Chondrocyte (in vitro differentiated cells): Measurements from ENCODE around the gene CES2. TPM values are rescaled to one million over a fixed set of nuclear protein-coding genes. Genes with fewer than 3 reads are reported as not detected.
"Not testable (repeated sequence)": the region's sequence is repeated elsewhere in the genome, so short reads cannot be mapped to it uniquely, and the experiment has no call there.

ENCODE experiments used
- DNase-seq: peaks from one replicate; pipeline ENCODE4 v3.0.0; 2021; ENCODE audit warnings: mixed read lengths, low spot score
- H3K27ac Mint-ChIP-seq: one replicate; pipeline ENCODE4 v1.8.0; 2021; ENCODE audit warnings: mild to moderate bottlenecking, moderate library complexity, mixed read lengths; ENCODE audit not compliant: unreplicated experiment
- H3K27me3 Mint-ChIP-seq: 2 replicates; pipeline ENCODE4 v1.8.0; 2021; ENCODE audit warnings: low read depth, mixed read lengths
- H3K36me3 Mint-ChIP-seq: 2 replicates; pipeline ENCODE4 v1.8.0; 2021; ENCODE audit warnings: low read depth, mixed read lengths
- H3K4me1 Mint-ChIP-seq: 2 replicates; pipeline ENCODE4 v1.8.0; 2021; ENCODE audit warnings: low read depth, mild to moderate bottlenecking, mixed read lengths
- H3K4me3 Mint-ChIP-seq: one replicate; pipeline ENCODE4 v1.8.0; 2021; ENCODE audit warnings: mild to moderate bottlenecking, moderate library complexity, mixed read lengths; ENCODE audit not compliant: unreplicated experiment
- H3K9me3 Mint-ChIP-seq: 2 replicates; pipeline ENCODE4 v1.8.0; 2021; ENCODE audit warnings: low read depth, mixed read lengths
- total RNA-seq: library from RNA; stranded (reverse); gene quantifications from 3 replicates; pipeline ENCODE4 v1.2.1, GENCODE V29; 2021
- TF ChIP-seq, protein P1 (sequence below): fragments of 200-600 bp; sonication (generic); IDR thresholded peaks from 2 replicates; pipeline ENCODE4 v1.5.0; 2021; ENCODE audit warnings: antibody characterized with exemption, mild to moderate bottlenecking, moderate library complexity

Gene CES2
- total RNA-seq, 1 donor from 2014 or later = 26.0 TPM

GRCh38 chr16:66964049-66964448, 28.7 kb downstream of the CES2 start:
- H3K4me1 Mint-ChIP-seq = no peaks in the 10 kb centered on the region
- DNase-seq = no peak
- no peak overlapping the region for H3K27ac Mint-ChIP-seq
- H3K27me3 Mint-ChIP-seq = peaks cover 26% of the 10 kb centered on the region
- H3K36me3 Mint-ChIP-seq = no peaks in the 10 kb centered on the region
- no peaks in the 10 kb centered on the region for H3K9me3 Mint-ChIP-seq
- TF ChIP-seq, protein P1, sequence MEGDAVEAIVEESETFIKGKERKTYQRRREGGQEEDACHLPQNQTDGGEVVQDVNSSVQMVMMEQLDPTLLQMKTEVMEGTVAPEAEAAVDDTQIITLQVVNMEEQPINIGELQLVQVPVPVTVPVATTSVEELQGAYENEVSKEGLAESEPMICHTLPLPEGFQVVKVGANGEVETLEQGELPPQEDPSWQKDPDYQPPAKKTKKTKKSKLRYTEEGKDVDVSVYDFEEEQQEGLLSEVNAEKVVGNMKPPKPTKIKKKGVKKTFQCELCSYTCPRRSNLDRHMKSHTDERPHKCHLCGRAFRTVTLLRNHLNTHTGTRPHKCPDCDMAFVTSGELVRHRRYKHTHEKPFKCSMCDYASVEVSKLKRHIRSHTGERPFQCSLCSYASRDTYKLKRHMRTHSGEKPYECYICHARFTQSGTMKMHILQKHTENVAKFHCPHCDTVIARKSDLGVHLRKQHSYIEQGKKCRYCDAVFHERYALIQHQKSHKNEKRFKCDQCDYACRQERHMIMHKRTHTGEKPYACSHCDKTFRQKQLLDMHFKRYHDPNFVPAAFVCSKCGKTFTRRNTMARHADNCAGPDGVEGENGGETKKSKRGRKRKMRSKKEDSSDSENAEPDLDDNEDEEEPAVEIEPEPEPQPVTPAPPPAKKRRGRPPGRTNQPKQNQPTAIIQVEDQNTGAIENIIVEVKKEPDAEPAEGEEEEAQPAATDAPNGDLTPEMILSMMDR = no peak
- H3K4me3 Mint-ChIP-seq = no peak overlapping the region

DNA sequence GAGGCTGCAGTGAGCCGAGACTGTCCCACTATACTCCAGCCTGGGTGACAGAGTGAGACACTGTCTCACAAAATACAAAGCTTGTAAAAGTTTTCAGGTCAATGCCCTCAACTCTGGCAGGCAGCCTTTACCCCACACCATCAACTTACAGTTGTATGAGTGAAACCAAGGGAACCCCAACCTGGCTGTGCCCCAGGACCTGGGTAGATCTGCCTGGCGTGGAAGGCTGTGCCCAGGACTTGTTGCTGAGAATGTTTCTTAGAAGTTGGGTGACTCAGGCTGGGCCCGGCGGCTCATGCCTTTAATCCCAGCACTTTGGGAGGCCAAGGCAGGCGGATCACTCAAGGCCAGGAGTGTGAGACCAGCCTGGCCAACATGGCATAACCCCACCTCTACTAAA, 33.5 kb downstream of the CES2 start:
- no peaks in the 10 kb centered on the region for H3K36me3 Mint-ChIP-seq
- no peaks in the 10 kb centered on the region for H3K4me1 Mint-ChIP-seq
- TF ChIP-seq, protein P1 = no peak
- no peaks in the 10 kb centered on the region for H3K9me3 Mint-ChIP-seq
- no peak overlapping the region for H3K4me3 Mint-ChIP-seq
- no peak for DNase-seq
- peaks cover 27% of the 10 kb centered on the region for H3K27me3 Mint-ChIP-seq
- H3K27ac Mint-ChIP-seq = no peak overlapping the region

DNA sequence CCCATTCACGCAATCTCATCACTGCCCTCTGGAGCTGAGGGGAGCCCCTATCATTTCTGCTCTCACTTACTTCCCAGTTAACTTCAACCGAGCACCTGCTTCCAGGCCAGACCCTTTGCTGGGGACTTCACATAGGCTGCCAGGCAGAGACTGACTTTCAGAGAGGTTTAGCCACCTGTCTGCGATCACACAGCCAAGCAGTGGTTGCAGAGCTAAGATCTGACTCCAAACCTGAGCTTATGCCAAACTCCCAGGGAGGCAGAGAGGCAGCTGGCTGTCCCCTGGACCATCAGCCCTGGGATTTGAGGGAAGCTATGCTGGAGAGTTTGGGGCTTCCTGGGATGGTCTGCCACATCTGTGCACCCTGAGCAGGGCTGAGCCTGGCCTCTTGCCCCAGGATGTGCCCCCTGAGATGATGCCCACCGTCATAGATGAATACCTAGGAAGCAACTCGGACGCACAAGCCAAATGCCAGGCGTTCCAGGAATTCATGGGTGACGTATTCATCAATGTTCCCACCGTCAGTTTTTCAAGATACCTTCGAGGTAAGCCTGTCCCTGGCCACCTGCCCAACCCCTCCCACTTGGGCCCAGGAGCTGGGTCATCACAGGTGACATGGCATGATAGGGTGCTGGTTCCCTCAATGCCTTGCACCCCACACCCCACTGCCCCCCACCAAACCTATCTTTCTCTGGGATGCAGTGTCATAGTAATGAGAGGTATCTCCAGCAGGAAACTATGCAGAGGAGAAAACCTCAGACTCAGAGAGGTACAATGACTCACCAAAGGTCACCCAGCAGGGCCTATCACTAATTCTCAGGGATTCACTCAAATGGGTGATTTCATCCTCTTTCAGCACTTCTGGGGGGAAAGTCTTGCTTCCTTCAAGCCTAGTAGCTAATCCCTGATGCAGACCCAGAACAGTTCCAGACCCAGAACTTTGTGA, 35.7 kb downstream of the CES2 start:
- TF ChIP-seq, protein P1 = no peak
- no peak overlapping the region for H3K4me3 Mint-ChIP-seq
- H3K36me3 Mint-ChIP-seq = no peaks in the 10 kb centered on the region
- H3K4me1 Mint-ChIP-seq = no peaks in the 10 kb centered on the region
- H3K27me3 Mint-ChIP-seq = peaks cover 17% of the 10 kb centered on the region
- H3K27ac Mint-ChIP-seq = no peak overlapping the region
- no peaks in the 10 kb centered on the region for H3K9me3 Mint-ChIP-seq
- no peak for DNase-seq

DNA sequence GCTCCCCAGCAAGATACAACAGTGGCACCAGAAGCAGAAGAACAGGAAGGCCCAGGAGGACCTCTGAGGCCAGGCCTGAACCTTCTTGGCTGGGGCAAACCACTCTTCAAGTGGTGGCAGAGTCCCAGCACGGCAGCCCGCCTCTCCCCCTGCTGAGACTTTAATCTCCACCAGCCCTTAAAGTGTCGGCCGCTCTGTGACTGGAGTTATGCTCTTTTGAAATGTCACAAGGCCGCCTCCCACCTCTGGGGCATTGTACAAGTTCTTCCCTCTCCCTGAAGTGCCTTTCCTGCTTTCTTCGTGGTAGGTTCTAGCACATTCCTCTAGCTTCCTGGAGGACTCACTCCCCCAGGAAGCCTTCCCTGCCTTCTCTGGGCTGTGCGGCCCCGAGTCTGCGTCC, 37.7 kb downstream of the CES2 start:
- H3K4me3 Mint-ChIP-seq = no peak overlapping the region
- TF ChIP-seq, protein P1 = no peak
- no peak for DNase-seq
- no peaks in the 10 kb centered on the region for H3K36me3 Mint-ChIP-seq
- no peaks in the 10 kb centered on the region for H3K9me3 Mint-ChIP-seq
- H3K4me1 Mint-ChIP-seq = no peaks in the 10 kb centered on the region
- H3K27ac Mint-ChIP-seq = no peak overlapping the region
- H3K27me3 Mint-ChIP-seq = peaks cover 7% of the 10 kb centered on the region

DNA sequence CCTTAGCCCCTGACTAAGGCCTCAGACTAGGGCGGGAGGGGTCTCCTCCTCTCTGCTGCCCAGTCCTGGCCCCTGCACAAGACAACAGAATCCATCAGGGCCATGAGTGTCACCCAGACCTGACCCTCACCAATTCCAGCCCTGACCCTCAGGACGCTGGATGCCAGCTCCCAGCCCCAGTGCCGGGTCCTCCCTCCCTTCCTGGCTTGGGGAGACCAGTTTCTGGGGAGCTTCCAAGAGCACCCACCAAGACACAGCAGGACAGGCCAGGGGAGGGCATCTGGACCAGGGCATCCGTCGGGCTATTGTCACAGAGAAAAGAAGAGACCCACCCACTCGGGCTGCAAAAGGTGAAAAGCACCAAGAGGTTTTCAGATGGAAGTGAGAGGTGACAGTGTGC, 38.4 kb downstream of the CES2 start:
- H3K27me3 Mint-ChIP-seq = peaks cover 6% of the 10 kb centered on the region
- H3K4me3 Mint-ChIP-seq = no peak overlapping the region
- TF ChIP-seq, protein P1 = no peak
- no peak overlapping the region for H3K27ac Mint-ChIP-seq
- no peaks in the 10 kb centered on the region for H3K36me3 Mint-ChIP-seq
- H3K9me3 Mint-ChIP-seq = no peaks in the 10 kb centered on the region
- H3K4me1 Mint-ChIP-seq = no peaks in the 10 kb centered on the region
- DNase-seq = no peak

DNA sequence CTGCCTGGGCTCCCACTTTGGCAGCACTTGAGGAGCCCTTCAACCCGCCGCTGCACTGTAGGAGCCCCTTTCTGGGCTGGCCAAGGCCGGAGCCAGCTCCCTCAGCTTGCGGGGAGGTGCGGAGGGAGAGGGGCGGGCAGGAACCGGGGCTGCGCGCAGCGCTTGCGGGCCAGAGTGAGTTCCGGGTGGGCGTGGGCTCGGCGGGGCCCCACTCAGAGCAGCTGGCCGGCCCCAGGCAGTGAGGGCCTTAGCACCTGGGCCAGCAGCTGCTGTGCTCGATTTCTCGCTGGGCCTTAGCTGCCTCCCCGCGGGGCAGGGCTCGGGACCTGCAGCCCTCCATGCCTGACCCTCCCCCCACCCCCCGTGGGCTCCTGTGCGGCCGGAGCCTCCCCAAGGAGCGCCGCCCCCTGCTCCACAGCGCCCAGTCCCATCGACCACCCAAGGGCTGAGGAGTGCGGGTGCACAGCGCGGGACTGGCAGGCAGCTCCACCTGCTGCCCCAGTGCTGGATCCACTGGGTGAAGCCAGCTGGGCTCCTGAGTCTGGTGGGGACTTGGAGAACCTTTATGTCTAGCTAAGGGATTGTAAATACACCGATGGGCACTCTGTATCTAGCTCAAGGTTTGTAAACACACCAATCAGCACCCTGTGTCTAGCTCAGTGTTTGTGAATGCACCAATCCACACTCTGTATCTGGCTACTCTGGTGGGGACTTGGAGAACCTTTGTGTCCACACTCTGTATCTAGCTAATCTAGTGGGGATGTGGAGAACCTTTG, 39.0 kb downstream of the CES2 start:
- not testable (repeated sequence) for H3K27me3 Mint-ChIP-seq

GRCh38 chr16:66974932-66975246, 39.6 kb downstream of the CES2 start:
- H3K36me3 Mint-ChIP-seq, DNase-seq, H3K4me3 Mint-ChIP-seq, H3K27me3 Mint-ChIP-seq, H3K9me3 Mint-ChIP-seq, H3K27ac Mint-ChIP-seq, H3K4me1 Mint-ChIP-seq: not testable (repeated sequence)

More for the DNA sequence above, 39.0 kb downstream of the CES2 start:
- H3K27ac Mint-ChIP-seq, H3K9me3 Mint-ChIP-seq, H3K36me3 Mint-ChIP-seq, H3K4me1 Mint-ChIP-seq, H3K4me3 Mint-ChIP-seq, DNase-seq: not testable (repeated sequence)
